NCI-H2029 treated with DMSO at 0.1 percent for 48 hours (cell line): Measurements from ENCODE around the gene NUBP1.

Experiments
- DNase-seq: peaks from one replicate; lab custom pipeline; 2025; lab: John Stamatoyannopoulos, UW

The NUBP1 gene

DNA sequence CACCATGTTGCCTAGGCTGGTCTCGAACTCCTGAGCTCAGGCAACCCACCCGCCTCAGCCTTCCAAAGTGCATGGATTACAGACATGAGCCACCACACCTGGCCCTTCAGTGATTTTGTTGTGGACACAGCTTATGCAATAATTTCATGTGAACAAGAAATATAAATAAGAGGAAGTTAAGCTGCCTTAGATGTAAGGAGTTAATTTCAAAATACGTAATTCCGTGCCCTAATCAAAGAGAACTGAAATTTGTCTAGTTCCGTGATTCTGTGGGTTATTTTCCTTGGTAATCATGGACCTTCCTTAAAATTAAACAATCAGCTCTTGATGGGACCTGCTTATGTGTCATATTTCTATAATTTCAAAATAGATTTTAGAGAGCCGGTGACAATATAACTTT, 63.1 kb downstream of the NUBP1 start:
- DNase-seq = no peak

- no peak for DNase-seq
Observed at GRCh38 chr16:10808218-10808617, 64.6 kb downstream of the NUBP1 start.

- no peak for DNase-seq
Observed at GRCh38 chr16:10808850-10809249, 65.2 kb downstream of the NUBP1 start.

DNA sequence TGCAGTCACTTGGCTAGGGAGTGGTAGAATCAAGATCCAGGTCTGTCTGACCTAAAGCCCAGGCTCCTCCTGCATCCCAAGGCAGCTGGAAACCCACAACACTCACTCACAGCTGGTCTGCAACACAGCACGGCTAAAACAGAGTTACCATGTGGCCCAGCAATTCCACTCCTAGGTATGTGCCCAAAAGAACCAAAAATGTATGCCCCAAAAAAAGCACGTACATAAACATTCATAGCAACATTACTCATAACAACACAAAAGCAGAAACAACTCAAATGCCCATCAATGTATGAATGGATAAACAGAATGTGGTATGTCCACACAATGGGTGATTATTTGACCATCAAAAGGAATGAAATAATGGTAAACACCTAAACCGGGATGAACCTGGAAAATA, 66.1 kb downstream of the NUBP1 start:
- no peak for DNase-seq

- no peak for DNase-seq
Observed at GRCh38 chr16:10812312-10813098, 68.9 kb downstream of the NUBP1 start.

DNA sequence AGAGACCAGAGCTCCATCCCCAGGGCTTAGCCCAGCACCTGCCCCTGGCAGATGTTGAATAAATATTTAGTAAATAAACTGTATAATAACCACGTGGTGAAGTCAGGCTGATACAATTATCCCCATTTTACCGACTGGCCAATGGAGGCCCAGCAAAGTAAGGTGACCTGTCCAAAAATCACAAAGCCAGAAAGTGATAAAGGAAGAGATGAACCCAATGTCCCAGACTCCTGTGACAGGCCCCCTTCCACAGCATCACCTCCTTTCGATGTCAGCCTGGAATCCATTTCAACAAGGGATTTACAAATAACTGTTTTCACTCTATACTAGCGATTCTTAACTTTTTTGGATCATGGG, 69.4 kb downstream of the NUBP1 start:
- DNase-seq = no peak

DNA sequence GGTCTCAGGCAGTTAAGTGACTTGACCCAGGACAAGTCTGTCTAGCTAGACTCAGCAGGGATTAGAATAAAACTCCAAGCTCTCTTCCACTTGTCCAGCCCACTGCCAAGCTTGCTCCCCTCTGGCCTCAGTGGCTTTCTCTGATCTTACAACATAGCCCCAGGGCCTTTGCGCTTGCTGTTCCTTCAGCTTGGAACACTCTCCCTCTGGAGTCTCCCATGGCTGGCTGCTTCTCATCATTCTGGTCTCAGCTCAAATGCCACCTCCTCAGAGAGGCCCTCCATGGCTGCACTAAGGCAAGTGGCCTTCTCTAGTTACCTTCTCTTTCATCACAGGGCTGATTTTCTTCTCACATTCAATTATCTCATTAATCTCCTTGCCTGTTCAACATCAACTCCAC, 73.9 kb downstream of the NUBP1 start:
- DNase-seq = no peak

DNA sequence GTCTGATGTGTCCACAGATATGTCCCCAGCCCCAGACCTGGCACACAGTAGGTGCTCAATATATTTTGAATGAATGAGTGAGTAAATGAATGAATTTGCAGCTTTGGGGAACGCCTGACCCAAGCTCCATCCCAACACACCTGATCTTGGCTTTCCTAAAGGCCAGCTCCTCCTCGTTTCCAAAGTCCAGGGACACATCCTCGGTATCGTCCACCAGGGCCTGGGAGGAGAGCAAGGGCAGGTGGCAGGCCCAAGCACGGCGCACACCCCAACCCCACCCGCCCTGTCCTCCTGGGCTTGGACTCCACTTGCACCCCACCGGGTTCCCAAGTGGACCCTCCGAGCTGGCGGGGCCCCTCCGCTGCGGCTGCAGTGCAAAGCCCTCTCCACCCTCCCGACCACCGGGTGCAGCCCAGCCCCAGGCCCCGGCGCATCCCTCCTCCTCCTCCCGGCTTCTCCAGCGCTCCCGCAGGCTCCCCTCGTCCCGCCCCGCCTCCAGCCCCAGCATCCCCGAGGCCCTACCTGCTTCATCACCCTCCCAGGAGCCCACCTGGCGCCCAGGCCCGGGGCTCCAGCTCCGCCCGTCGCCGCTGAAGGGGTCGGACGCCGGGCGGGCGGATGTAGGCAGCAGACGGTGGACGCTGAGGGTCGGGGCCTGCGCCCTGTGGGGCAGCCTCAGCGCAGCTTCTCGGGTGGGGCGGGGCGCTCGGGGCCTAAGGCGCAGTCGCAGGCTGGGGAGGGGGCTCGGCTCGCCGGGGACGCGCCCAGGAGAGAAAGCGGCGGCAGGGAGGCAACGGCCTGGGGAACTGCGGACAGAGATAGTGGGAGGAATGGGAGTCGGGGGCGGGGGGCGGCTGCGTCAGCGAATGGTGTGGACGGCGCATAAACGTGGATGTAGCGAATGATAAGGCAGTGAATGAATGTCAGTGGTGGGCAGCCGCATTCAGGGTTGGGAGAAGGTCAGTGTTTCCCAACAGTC, 74.6 kb downstream of the NUBP1 start, which contains the start of gene TVP23A:
Gene TVP23A (minus strand): TSS at position 832 of the 979 bp plus-strand sequence. CDS start 301 bp downstream, at position 531.
- DNase-seq = no peak
